IPS-15b (cell line): ENCODE results near the gene PLIN1.

Experiments used
- H3K27me3 ChIP-seq: one replicate; pipeline ENCODE4 v1.6.1; 2013; ENCODE audit warnings: low read length; ENCODE audit not compliant: control insufficient read depth, insufficient read depth
- H3K36me3 ChIP-seq: one replicate; pipeline ENCODE4 v1.6.1; 2013; ENCODE audit warnings: low read length; ENCODE audit not compliant: control insufficient read depth, insufficient read depth
- H3K4me1 ChIP-seq: one replicate; pipeline ENCODE4 v1.6.1; 2013; ENCODE audit warnings: mild to moderate bottlenecking, low read length; ENCODE audit not compliant: control insufficient read depth, insufficient read depth
- H3K4me3 ChIP-seq: one replicate; pipeline ENCODE4 v1.5.1; 2013; ENCODE audit warnings: low read depth, low read length
- H3K9ac ChIP-seq: one replicate; pipeline ENCODE4 v1.6.1; 2013; ENCODE audit warnings: low read depth, mild to moderate bottlenecking, low read length
- H3K9me3 ChIP-seq: one replicate; pipeline ENCODE4 v1.6.1; 2013; ENCODE audit warnings: mild to moderate bottlenecking, low read length; ENCODE audit not compliant: control insufficient read depth, insufficient read depth

PLIN1 gene

DNA sequence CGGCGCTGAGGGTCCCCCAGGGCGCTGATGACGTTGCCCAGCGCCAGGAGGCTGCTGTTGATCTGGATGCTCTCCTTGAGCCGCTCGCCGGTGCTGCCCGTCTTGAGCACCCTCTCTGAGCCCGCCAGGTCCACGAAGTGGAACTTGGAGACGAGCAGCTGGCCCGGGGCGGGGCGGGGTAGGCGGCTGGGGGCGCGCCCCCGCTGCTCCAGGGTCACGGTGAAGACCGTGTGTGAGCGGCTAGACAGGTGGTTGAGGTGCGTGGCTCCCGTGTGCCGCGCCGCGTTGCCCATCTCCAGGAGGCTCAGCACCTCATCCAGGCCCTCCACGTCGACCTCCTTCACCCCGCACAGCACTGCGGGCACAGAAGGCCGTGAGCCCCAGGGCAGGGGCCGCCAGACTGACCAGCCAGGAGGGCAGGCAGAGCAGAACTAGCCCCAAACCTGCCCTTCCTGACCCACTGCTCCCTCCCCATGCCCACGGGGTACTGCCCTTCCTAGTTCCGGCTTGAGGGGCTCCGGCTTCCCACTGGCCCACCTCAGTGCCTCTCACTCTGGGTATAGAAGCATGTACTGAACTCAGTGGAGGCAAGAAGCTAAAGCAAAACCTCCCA is 30.0 kb downstream of the PLIN1 start:
- no peak overlapping the region for H3K9ac ChIP-seq
- no peak overlapping the region for H3K4me3 ChIP-seq
- no peaks in the 10 kb centered on the region for H3K27me3 ChIP-seq
- H3K36me3 ChIP-seq, result peaks cover 20% of the 10 kb centered on the region
- no peaks in the 10 kb centered on the region for H3K4me1 ChIP-seq
- H3K9me3 ChIP-seq, result no peaks in the 10 kb centered on the region

DNA sequence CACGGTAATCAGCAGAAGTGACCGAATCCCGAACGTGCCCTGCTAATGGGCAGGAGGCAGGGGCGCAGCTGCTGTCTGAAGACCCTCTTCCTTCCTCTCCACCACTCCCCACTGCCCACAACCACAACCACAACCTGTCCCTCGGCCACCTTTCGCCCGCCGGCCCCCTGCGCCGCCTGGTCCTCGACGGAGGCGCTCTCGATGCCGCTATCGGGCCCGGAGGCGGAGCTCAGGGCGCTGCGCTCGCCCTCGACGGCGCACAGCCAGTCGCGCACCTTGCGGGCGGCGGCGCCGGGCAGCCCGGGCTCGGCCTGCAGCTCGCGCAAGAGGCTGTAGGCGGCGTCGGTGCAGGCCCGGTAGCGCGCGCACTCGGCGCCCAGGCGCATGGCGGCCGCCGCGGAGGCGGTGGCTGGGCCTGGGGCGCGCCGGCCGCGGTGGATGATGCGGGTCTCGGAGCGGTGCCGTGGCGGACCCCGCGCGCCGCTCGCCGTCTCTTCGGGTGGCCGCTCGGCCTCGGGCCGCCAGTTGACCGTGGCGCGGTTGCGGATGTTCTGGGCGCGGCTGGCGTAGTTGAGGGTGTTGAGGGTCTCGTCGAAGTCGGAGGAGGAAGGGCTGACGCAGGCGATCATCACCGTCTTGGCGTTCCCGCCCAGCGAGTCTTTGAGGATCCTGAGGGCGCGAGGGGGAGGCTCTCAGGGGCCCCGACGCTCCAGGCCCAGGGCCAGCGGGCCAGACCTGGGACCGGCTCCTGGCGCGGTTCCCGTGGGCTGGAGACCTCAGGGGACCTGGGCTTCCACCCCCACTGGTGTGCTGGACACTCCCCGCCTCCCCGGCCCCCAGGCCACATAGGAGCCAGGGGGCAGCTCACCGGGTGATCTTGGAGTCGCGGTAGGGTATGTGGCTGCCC is 30.8 kb downstream of the PLIN1 start:
- Histone ChIP-seq H3K4me3 (no peak overlapping the region), H3K27me3 (no peaks in the 10 kb centered on the region), H3K9me3 (no peaks in the 10 kb centered on the region), H3K4me1 (no peaks in the 10 kb centered on the region), H3K36me3 (peaks cover 21% of the 10 kb centered on the region), H3K9ac (no peak overlapping the region)

DNA sequence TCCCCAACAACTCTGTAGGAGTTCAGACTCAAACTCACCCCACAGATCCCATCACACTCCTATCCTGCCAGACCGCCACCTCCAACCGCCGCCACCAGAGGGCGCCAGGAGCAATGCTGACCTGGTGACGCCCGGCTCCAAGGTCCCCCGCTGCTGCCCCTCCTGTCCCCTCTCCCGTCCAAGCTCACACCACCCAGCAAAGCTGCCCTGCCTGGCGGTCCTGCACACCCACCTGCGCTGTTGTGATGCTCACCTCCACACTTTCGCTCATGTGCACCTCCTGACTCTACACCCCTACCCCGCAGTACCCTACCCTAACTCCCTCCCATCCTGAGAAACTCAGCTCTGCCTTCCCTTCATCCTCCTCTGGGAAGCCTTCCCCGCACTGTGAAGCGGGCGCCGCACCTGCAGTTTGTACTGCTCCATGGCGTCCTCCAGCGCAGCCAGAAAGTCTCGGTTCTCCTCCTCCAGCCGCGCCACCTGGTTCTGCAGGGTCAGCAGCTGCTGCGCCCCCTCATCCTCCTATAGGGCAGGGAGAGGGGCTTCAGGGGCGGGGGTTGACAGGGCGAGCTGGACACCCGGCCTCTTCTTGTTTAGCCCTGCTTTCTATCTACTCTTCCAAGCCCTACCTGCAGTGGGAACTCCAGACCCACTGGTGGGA is 31.8 kb downstream of the PLIN1 start:
- no peaks in the 10 kb centered on the region for H3K27me3 ChIP-seq
- peaks cover 16% of the 10 kb centered on the region for H3K36me3 ChIP-seq
- H3K9me3 ChIP-seq, result no peaks in the 10 kb centered on the region
- H3K4me1 ChIP-seq, result no peaks in the 10 kb centered on the region
- H3K4me3 ChIP-seq, result peak overlapping the region; percentile 37
- H3K9ac ChIP-seq, result no peak overlapping the region

- H3K4me3 ChIP-seq, result no peak overlapping the region
- H3K27me3 ChIP-seq, result no peaks in the 10 kb centered on the region
- peaks cover 21% of the 10 kb centered on the region for H3K36me3 ChIP-seq
- no peaks in the 10 kb centered on the region for H3K9me3 ChIP-seq
- H3K4me1 ChIP-seq, result no peaks in the 10 kb centered on the region
- no peak overlapping the region for H3K9ac ChIP-seq
These were observed 32.6 kb downstream of the PLIN1 start for GRCh38 chr15:89646416-89647141.

DNA sequence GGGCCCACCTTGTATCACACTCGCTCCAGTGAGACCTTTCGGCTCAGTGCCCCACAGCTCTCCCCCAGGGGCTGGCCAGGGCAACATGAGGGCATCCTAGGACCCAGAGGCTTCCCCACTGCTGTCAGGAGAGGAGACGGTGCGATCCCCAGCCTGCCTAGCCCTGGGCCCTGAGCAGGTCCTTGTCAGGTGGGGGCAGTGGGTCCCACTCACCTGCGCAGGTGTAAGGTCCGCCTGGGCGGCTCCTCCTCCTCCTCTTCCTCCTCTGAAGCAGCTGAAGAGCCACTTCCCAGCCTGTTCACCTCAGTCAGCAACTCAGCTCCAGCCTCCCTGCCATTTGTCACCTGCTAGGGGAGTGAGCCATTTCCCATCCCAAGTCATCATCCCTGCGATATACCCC is 33.5 kb downstream of the PLIN1 start:
- no peaks in the 10 kb centered on the region for H3K4me1 ChIP-seq
- no peaks in the 10 kb centered on the region for H3K27me3 ChIP-seq
- H3K4me3 ChIP-seq, result no peak overlapping the region
- H3K9me3 ChIP-seq, result no peaks in the 10 kb centered on the region
- no peak overlapping the region for H3K9ac ChIP-seq
- H3K36me3 ChIP-seq, result peaks cover 25% of the 10 kb centered on the region

DNA sequence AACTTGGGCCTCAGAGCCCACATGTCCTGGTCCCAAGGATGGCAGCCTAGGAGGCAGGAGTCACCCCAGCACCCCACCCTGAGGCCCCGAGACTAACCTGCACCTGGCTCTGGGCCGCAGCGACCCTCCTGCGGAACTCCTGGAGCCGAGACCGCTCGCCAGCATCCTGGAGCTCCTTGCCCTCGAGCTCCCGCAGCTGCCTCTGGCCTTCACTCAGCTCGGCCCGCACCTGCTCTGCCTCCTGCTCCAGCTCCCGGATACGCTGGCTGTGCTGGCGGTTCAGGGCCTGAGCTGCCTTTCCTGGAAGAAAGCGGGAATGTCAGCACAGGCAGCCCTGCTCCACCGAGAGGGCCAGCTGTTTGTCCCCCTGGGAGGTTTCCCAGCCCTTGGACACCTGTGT is 37.1 kb downstream of the PLIN1 start:
- H3K36me3 ChIP-seq, result peaks cover 25% of the 10 kb centered on the region
- no peak overlapping the region for H3K9ac ChIP-seq
- no peak overlapping the region for H3K4me3 ChIP-seq
- no peaks in the 10 kb centered on the region for H3K4me1 ChIP-seq
- no peaks in the 10 kb centered on the region for H3K9me3 ChIP-seq
- no peaks in the 10 kb centered on the region for H3K27me3 ChIP-seq

DNA sequence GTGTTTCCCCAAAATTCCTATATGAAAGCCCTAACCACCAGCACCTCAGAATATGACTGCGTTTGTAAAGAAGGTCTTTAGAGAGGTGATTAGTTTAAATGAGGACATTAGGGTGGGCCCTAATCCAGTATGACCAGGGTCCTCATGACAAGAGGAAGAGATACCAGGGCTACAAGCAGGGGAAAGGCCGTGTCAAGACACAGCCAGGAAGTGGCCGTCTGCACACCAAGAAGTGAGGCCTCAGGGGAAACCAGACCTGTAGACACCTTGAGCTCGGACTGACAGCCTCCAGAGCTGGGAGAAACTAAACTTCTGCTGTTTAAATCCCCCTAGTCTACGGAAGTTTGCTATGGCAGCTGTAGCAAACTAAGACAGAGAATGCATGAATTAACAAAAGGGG is 38.1 kb downstream of the PLIN1 start:
- Histone ChIP-seq H3K36me3 (peaks cover 23% of the 10 kb centered on the region), H3K9me3 (no peaks in the 10 kb centered on the region), H3K4me3 (no peak overlapping the region), H3K9ac (no peak overlapping the region), H3K4me1 (no peaks in the 10 kb centered on the region), H3K27me3 (no peaks in the 10 kb centered on the region)

- Histone ChIP-seq H3K36me3 (peaks cover 19% of the 10 kb centered on the region), H3K4me1 (no peaks in the 10 kb centered on the region), H3K9me3 (no peaks in the 10 kb centered on the region), H3K27me3 (no peaks in the 10 kb centered on the region), H3K4me3 (no peak overlapping the region), H3K9ac (no peak overlapping the region)
These were observed 38.9 kb downstream of the PLIN1 start for GRCh38 chr15:89640245-89640644.

- no peak overlapping the region for H3K4me3 ChIP-seq
- H3K36me3 ChIP-seq, result peaks cover 49% of the 10 kb centered on the region
- no peak overlapping the region for H3K9ac ChIP-seq
These were observed 45.6 kb downstream of the PLIN1 start for GRCh38 chr15:89633585-89633984.

DNA sequence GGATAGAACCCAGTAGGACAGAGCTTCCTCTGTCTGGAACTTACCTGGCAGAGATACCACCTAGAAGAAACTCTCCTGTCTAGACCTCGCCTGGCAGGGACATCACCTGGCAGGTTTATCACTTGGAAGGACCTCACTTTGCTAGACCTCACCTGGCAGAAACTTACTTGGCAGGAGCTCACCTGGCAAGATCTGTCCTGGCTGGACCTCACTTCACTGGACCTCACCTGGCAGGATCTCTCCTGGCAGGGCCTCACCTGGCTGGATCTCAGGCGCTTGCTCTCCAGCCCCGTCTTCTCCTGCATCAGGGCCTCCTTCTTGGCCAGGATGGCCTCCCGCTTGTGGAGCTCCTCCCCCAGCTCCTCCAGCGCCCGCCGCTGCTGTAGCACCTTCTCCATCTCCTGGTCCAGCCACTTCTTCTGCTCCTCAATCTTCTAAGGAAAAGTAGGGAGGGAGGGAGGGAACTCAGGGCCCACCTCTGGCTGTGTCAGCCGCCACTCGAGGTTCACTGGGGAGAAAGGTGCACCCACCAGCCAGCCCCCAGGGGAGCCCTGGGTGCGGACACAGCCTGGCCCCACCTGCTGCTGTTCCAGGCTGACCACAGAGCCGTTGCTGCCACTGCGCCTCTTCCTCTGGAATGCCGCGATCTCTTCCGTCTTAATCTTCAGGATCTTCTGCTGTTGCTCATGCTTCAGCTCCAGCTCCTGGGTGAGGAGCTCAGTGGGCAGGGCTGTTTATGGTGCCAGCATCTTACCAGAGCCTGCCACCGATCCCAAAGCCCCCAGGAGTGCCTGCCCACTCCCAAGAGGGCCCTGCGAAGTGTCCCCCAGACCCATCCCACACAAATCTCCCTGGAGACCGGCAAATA is 46.4 kb downstream of the PLIN1 start:
- H3K9ac ChIP-seq, result no peak overlapping the region
- H3K9me3 ChIP-seq, result peaks cover 3% of the 10 kb centered on the region
- H3K36me3 ChIP-seq, result peaks cover 57% of the 10 kb centered on the region
- H3K4me1 ChIP-seq, result no peaks in the 10 kb centered on the region
- H3K27me3 ChIP-seq, result no peaks in the 10 kb centered on the region
- no peak overlapping the region for H3K4me3 ChIP-seq

More at GRCh38 chr15:89633585-89633984, 45.6 kb downstream of the PLIN1 start:
- H3K27me3 ChIP-seq, result no peaks in the 10 kb centered on the region
- peaks cover 3% of the 10 kb centered on the region for H3K9me3 ChIP-seq
- no peaks in the 10 kb centered on the region for H3K4me1 ChIP-seq

DNA sequence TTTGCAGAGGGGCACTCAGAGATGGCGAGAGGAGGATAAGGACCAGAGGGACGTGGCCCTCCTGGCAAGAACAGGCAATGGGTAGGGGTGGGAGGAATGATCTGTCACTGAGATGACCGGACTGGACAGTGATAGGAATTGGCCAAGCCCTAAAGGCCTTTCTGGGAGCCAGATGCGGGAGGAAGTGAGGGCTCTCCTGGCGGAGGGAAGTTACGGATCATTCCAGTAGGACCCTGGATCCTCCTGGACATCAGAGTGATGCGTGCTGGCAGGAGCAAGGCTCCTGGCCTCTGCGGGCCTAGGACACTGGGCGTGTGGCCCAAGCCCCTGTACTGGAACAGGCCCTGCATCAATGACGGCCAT is 47.3 kb downstream of the PLIN1 start:
- Histone ChIP-seq H3K27me3 (no peaks in the 10 kb centered on the region), H3K4me3 (no peak overlapping the region), H3K4me1 (no peaks in the 10 kb centered on the region), H3K36me3 (peaks cover 66% of the 10 kb centered on the region), H3K9me3 (peaks cover 3% of the 10 kb centered on the region), H3K9ac (no peak overlapping the region)
